Neuronal stem cell (in vitro differentiated cells): ENCODE data around the gene AACS.
"Not testable (repeated sequence)": the region's sequence is repeated elsewhere in the genome, so short reads cannot be mapped to it uniquely, and the experiment has no call there.

Experiments used
- DNase-seq: peaks from one replicate; pipeline ENCODE4 v3.0.0-alpha.2; 2013; ENCODE audit warnings: low spot score
- H2AFZ ChIP-seq: one replicate; pipeline ENCODE4 v1.6.1; 2013; ENCODE audit warnings: mild to moderate bottlenecking, low read length, inconsistent platforms
- H2AK5ac ChIP-seq: 2 replicates; pipeline ENCODE4 v1.6.1; 2013; ENCODE audit warnings: low read depth, mild to moderate bottlenecking, inconsistent platforms, low read length, moderate library complexity, mixed read lengths
- H2BK120ac ChIP-seq: 2 replicates; pipeline ENCODE4 v1.6.1; 2013; ENCODE audit warnings: low read depth, mild to moderate bottlenecking, inconsistent platforms, low read length, moderate library complexity, mixed read lengths
- H2BK12ac ChIP-seq: one replicate; pipeline ENCODE4 v1.6.1; 2013; ENCODE audit warnings: low read length, inconsistent platforms
- H2BK15ac ChIP-seq: 2 replicates; pipeline ENCODE4 v1.6.1; 2013; ENCODE audit warnings: mild to moderate bottlenecking, low read length, inconsistent platforms, mixed read lengths
- H2BK5ac ChIP-seq: one replicate; pipeline ENCODE4 v1.6.1; 2013; ENCODE audit warnings: inconsistent platforms, mild to moderate bottlenecking, low read length, moderate library complexity
- H3K14ac ChIP-seq: one replicate; pipeline ENCODE4 v1.6.1; 2013; ENCODE audit warnings: low read length, inconsistent platforms
- H3K18ac ChIP-seq: 2 replicates; pipeline ENCODE4 v1.6.1; 2013; ENCODE audit warnings: low read length, inconsistent platforms
- H3K23ac ChIP-seq: 2 replicates; pipeline ENCODE4 v1.6.1; 2013; ENCODE audit warnings: low read depth, mild to moderate bottlenecking, mixed read lengths, low read length, inconsistent platforms; ENCODE audit not compliant: poor library complexity
- H3K27ac ChIP-seq: replicated peaks from 3 replicates; pipeline ENCODE4 v1.5.1; 2013; ENCODE audit warnings: low read length, inconsistent platforms
- H3K27me3 ChIP-seq, 3 experiments: 2 replicates each; pipeline ENCODE4 v1.6.1; 2013; ENCODE audit warnings: low read length in 3 of 3, mild to moderate bottlenecking in 2 of 3, inconsistent platforms in 1 of 3, low read depth in 1 of 3, mixed read lengths in 1 of 3, moderate library complexity in 1 of 3; ENCODE audit not compliant: control insufficient read depth in 3 of 3, insufficient read depth in 3 of 3
- H3K36me3 ChIP-seq, 2 donors: replicated peaks in 1 of 2; 2 replicates each; pipeline ENCODE4 v1.6.1; 2013; ENCODE audit warnings: low read length in 2 of 2; ENCODE audit not compliant: control insufficient read depth in 2 of 2, insufficient read depth in 2 of 2
- H3K4ac ChIP-seq: 2 replicates; pipeline ENCODE4 v1.6.1; 2013; ENCODE audit warnings: inconsistent platforms, mild to moderate bottlenecking, low read length, moderate library complexity
- H3K4me1 ChIP-seq, 2 donors: 1 replicate in 1 of 2; 2 replicates in 1 of 2; pipeline ENCODE4 v1.6.1; 2013; ENCODE audit warnings: low read length in 2 of 2, low read depth in 1 of 2; ENCODE audit not compliant: control insufficient read depth in 2 of 2, insufficient read depth in 1 of 2
- H3K4me2 ChIP-seq: one replicate; pipeline ENCODE4 v1.6.1; 2013; ENCODE audit warnings: mild to moderate bottlenecking, low read length, inconsistent platforms; ENCODE audit not compliant: insufficient read depth, poor library complexity, severe bottlenecking
- H3K4me3 ChIP-seq, 2 donors: 2 replicates each; pipeline ENCODE4 v1.5.1; 2013; ENCODE audit warnings: low read length in 2 of 2, mild to moderate bottlenecking in 2 of 2, inconsistent platforms in 1 of 2, moderate library complexity in 1 of 2
- H3K79me1 ChIP-seq: one replicate; pipeline ENCODE4 v1.6.1; 2013; ENCODE audit warnings: low read depth, mild to moderate bottlenecking, inconsistent platforms, low read length, moderate library complexity
- H3K9ac ChIP-seq: one replicate; pipeline ENCODE4 v1.6.1; 2013; ENCODE audit warnings: mild to moderate bottlenecking, low read depth, low read length, inconsistent platforms; ENCODE audit not compliant: poor library complexity
- H3K9me3 ChIP-seq, 2 donors: replicated peaks in 1 of 2; 2 replicates each; pipeline versions ENCODE3 to v1.6.1; 2013; ENCODE audit warnings: low read length in 2 of 2, mild to moderate bottlenecking in 2 of 2, inconsistent platforms in 1 of 2, low read depth in 1 of 2, mixed read lengths in 1 of 2, moderate library complexity in 1 of 2; ENCODE audit not compliant: control insufficient read depth in 2 of 2, insufficient read depth in 1 of 2
- H4K8ac ChIP-seq: one replicate; pipeline ENCODE4 v1.6.1; 2013; ENCODE audit warnings: low read depth, mild to moderate bottlenecking, inconsistent platforms, low read length, moderate library complexity
- H4K91ac ChIP-seq: one replicate; pipeline ENCODE4 v1.6.1; 2013; ENCODE audit warnings: low read length, low read depth, mild to moderate bottlenecking, inconsistent platforms; ENCODE audit not compliant: poor library complexity
- WGBS, 2 donors: extraction: QIAGEN DNeasy Blood & Tissue Kit; methylation state at CpG; one replicate each; pipeline ENCODE4 v1.1.7; 2013; ENCODE audit warnings: missing lambda C conversion rate in 2 of 2, mixed read lengths in 1 of 2; ENCODE audit not compliant: insufficient read length in 2 of 2, insufficient replicate concordance in 1 of 2; ENCODE audit errors: extremely low coverage in 2 of 2; 5-methylcytosine and 5-hydroxymethylcytosine counted together

Gene AACS

DNA sequence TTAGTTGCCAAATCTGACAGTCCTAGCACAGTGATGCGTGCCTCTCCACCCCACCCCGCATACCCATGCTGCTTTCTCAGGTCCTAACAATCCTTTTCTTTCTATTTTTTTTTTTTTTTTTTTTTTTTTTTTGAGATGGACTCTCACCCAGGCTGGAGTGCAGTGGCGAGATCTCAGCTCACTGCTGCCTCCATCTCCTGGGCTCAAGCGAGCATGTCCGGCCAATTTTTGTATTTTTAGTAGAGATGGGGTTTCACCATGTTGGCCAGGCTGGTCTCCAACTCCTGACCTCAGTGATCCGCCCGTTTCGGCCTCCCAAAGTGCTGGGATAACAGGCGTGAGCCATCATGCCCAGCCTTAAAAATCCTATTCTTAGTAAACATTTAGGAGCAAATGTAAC is 33.8 kb upstream of the AACS start:
- not testable (repeated sequence) for DNase-seq

DNA sequence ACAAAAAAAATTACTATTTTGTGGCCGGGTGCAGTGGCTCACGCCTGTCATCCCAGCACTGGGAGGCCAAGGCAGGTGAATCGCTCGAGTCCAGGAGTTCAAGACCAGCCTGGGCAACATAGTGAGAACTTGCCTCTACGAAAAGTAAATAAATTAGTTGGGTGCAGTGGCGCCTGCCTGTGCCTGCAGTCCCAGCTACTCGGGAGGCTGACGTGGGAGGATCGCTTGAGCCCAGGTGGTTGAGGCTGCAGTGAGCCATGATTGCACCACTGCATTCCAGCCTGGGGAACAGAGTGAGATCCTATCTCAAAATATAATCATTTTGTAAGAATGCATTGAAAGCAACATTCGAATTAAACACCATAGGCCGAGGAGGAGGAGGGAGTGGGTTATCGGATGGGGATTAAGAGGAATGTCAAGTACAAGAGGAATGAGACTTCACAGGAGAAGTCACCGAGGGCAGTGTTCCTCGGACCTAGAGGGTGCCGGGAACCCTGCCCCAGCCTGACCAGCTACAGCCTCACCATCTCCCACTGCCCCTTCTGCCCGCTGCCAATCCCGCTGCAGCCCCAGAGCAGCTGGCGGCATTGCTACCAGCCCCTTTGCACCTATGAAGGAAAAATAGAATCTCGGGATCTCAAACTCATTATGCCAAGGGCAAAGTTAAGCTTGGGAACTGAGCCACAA is 32.6 kb upstream of the AACS start:
- no peak overlapping the region for H2BK15ac ChIP-seq
- H3K36me3 ChIP-seq, result peaks cover 0 to 15% of the 10 kb centered on the region in 2 donors
- no peak overlapping the region for H3K14ac ChIP-seq
- H3K4me1 ChIP-seq, result no peaks in the 10 kb centered on the region
- H3K23ac ChIP-seq, result peak overlapping the region; percentile 23
- no peak overlapping the region for H4K8ac ChIP-seq
- H3K4ac ChIP-seq, result no peak overlapping the region
- H2BK5ac ChIP-seq, result no peak overlapping the region
- H2AK5ac ChIP-seq, result no peak overlapping the region
- H3K4me3 ChIP-seq, result no peak overlapping the region
- DNase-seq, result no peak
- H3K9ac ChIP-seq, result no peak overlapping the region
- no peak overlapping the region for H4K91ac ChIP-seq
- no peak overlapping the region for H2BK120ac ChIP-seq
- H3K27me3 ChIP-seq, result no peaks in the 10 kb centered on the region
- no peak overlapping the region for H2BK12ac ChIP-seq
- H3K9me3 ChIP-seq, result peaks cover 0 to 7% of the 10 kb centered on the region in 2 donors
- no peak overlapping the region for H3K18ac ChIP-seq
- H2AFZ ChIP-seq, result no peak overlapping the region
- H3K4me2 ChIP-seq, result no peak overlapping the region
- WGBS, 2 donors, result no CpG with 5 or more reads among the region's 19 CpGs
- no peaks in the 10 kb centered on the region for H3K79me1 ChIP-seq
- no peak overlapping the region for H3K27ac ChIP-seq

More for the DNA sequence above, 33.8 kb upstream of the AACS start:
- H2BK5ac ChIP-seq, H3K27me3 ChIP-seq, H3K18ac ChIP-seq, H2BK120ac ChIP-seq, H2AK5ac ChIP-seq, H3K4me2 ChIP-seq, H4K8ac ChIP-seq, H2BK12ac ChIP-seq, H2AFZ ChIP-seq, H3K23ac ChIP-seq, H2BK15ac ChIP-seq, H3K9ac ChIP-seq, H3K79me1 ChIP-seq, H3K4ac ChIP-seq, H4K91ac ChIP-seq, H3K4me1 ChIP-seq, H3K4me3 ChIP-seq, H3K9me3 ChIP-seq, H3K14ac ChIP-seq, H3K27ac ChIP-seq: not testable (repeated sequence)
- peaks cover 0 to 21% of the 10 kb centered on the region in 2 donors for H3K36me3 ChIP-seq
- no CpG with 5 or more reads among the region's 9 CpGs for whole genome bisulfite sequencing, 2 donors

DNA sequence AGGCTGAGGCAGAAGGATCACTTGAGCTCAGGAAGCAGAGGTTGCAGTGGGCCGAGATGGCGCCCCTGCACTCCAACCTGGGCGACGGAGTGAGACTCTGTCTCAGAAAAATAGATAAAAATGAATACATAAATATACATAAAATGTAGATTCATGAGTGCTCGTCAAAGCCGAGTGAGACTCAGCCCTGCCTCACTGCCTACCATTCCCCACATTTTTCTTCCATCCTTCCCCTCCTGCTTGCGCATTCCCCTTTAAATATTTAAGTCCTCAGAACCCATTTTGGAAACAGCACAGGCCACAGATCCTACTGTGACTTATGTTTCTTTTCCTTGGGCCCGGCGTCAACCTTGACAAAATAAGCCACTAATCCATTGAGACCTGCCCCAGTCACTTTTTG is 31.9 kb upstream of the AACS start:
- H2AFZ ChIP-seq, result no peak overlapping the region
- H3K4ac ChIP-seq, result no peak overlapping the region
- H2BK120ac ChIP-seq, result no peak overlapping the region
- no peak overlapping the region for H3K4me3 ChIP-seq
- no peak overlapping the region for H3K4me2 ChIP-seq
- no peak overlapping the region for H3K23ac ChIP-seq
- H3K27me3 ChIP-seq, result no peaks in the 10 kb centered on the region
- H2BK15ac ChIP-seq, result no peak overlapping the region
- no peak overlapping the region for H2AK5ac ChIP-seq
- DNase-seq, result no peak
- H2BK5ac ChIP-seq, result no peak overlapping the region
- H2BK12ac ChIP-seq, result no peak overlapping the region
- no CpG with 5 or more reads among the region's 9 CpGs for WGBS, 2 donors
- H3K27ac ChIP-seq, result no peak overlapping the region
- H3K79me1 ChIP-seq, result no peaks in the 10 kb centered on the region
- H3K36me3 ChIP-seq, result peaks cover 0 to 10% of the 10 kb centered on the region in 2 donors
- H3K9ac ChIP-seq, result no peak overlapping the region
- H3K4me1 ChIP-seq, result no peaks in the 10 kb centered on the region
- H4K91ac ChIP-seq, result no peak overlapping the region
- H3K14ac ChIP-seq, result no peak overlapping the region
- peaks cover 0 to 7% of the 10 kb centered on the region in 2 donors for H3K9me3 ChIP-seq
- no peak overlapping the region for H3K18ac ChIP-seq
- H4K8ac ChIP-seq, result no peak overlapping the region

DNA sequence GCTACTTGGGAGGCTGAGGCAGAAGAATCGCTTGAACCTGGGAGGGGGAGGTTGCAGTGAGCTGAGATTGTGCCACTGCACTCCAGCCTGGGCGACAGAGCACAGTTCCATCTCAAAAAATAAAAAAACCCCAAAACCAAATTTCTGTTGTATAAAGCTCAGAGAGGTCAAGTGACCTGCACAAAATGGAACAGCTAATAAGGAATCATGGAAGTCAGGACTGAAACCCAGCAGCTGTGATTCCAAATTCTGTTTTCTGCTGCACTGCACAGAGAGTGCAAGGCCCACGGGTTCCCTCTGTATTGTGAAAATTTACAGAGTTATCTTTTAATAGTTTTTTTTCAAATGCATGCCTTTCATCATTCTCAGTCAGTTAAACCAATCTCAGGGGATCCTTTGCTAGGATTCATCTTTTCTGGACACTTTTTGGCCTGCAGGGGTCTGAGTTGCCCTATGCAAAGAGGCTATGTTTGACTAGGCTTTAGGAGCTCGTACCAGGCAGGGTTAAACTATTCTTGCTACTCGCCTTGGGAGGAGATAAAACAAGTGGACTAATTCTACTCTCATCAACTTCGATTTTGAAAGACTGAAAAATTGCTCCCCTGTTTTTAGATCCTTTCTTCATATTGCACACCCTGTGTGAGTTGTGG is 26.1 kb upstream of the AACS start:
- no peak for DNase-seq
- no peaks in the 10 kb centered on the region for H3K36me3 ChIP-seq
- H2AK5ac ChIP-seq, result no peak overlapping the region

More for the DNA sequence above, 26.1 kb upstream of the AACS start:
- H3K4me3 ChIP-seq, result no peak overlapping the region
- no peak overlapping the region for H3K4me2 ChIP-seq
- H3K79me1 ChIP-seq, result no peaks in the 10 kb centered on the region
- no peak overlapping the region for H2BK15ac ChIP-seq
- no peak overlapping the region for H3K18ac ChIP-seq
- no peak overlapping the region for H2AFZ ChIP-seq
- H3K27ac ChIP-seq, result no peak overlapping the region
- no peak overlapping the region for H4K91ac ChIP-seq
- no peak overlapping the region for H3K14ac ChIP-seq
- H2BK5ac ChIP-seq, result no peak overlapping the region
- H3K4me1 ChIP-seq, result no peaks in the 10 kb centered on the region
- no peak overlapping the region for H2BK12ac ChIP-seq
- WGBS, 2 donors, result no CpG with 5 or more reads among the region's 6 CpGs
- H3K9me3 ChIP-seq, result peaks cover 0 to 7% of the 10 kb centered on the region in 2 donors
- H3K27me3 ChIP-seq, result no peaks in the 10 kb centered on the region
- H3K23ac ChIP-seq, result no peak overlapping the region
- H3K4ac ChIP-seq, result no peak overlapping the region
- H4K8ac ChIP-seq, result no peak overlapping the region
- H3K9ac ChIP-seq, result no peak overlapping the region
- no peak overlapping the region for H2BK120ac ChIP-seq
